GM10266 (cell line): ENCODE results near the gene BCAR3.

Experiments
- DNase-seq: peaks from one replicate; pipeline ENCODE4 v3.0.0; 2012; ENCODE audit errors: extremely low spot score
- TF ChIP-seq, protein P1 (sequence below): IDR thresholded peaks from 2 replicates; pipeline ENCODE4 v1.5.1; 2012; ENCODE audit warnings: mild to moderate bottlenecking, low read depth; ENCODE audit not compliant: control insufficient read depth, insufficient read depth; ENCODE audit errors: missing control alignments

The BCAR3 gene

DNA sequence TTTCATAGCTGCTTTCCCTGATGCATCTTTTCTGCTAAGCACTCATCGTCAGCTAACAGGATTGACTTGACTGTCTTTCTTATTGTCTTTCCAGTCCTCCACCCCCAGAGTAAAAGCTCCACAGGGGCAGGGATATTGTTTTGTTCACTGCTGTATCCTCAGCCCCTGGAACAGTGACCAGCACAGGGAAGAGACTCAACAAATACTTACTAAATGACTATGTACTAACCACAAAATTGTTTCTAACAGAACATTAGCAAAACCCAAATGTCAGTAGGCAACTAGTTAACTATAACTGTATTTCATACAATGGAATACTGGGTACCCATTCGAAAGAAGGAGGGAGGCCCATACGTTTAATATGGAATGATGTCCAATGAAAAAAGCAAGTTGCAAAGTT is 53.0 kb downstream of the BCAR3 start:
- DNase-seq, result no peak
- TF ChIP-seq, protein P1, sequence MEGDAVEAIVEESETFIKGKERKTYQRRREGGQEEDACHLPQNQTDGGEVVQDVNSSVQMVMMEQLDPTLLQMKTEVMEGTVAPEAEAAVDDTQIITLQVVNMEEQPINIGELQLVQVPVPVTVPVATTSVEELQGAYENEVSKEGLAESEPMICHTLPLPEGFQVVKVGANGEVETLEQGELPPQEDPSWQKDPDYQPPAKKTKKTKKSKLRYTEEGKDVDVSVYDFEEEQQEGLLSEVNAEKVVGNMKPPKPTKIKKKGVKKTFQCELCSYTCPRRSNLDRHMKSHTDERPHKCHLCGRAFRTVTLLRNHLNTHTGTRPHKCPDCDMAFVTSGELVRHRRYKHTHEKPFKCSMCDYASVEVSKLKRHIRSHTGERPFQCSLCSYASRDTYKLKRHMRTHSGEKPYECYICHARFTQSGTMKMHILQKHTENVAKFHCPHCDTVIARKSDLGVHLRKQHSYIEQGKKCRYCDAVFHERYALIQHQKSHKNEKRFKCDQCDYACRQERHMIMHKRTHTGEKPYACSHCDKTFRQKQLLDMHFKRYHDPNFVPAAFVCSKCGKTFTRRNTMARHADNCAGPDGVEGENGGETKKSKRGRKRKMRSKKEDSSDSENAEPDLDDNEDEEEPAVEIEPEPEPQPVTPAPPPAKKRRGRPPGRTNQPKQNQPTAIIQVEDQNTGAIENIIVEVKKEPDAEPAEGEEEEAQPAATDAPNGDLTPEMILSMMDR, result no peak

DNA sequence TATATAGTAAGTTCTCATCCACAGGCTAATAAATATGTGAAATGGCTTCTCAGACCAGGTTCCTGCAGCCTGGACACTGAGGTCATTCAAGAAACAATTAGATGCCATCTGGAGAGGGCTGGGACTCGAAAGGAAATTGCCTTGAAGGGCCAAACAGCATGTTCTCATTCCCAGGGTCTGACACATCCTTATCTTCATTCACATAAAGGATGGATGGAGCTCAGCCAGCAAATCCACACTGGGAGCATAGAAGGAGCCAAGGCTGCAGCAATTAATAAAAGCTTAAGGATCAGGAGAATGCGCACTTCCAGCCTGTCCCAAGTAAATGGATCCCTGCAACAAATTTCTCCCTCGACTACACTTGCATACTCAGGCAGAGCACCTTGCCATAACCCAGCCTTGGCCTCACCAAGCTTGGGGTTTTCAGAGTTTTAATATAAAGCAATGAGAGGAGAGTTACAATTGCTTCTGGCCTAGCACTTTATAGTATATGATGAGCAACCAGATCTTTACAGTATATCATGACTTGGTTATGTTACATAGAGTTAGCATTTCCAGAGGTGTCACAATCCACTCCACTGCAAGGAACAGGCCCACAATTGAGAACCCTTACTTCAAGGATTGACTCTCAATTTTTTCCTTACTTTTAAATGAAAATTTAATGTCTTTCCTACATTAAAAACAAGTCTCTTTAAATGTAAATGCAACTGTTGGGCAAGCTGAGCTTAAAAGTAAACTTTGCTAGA is 55.9 kb downstream of the BCAR3 start:
- no peak for DNase-seq
- TF ChIP-seq, protein P1, result no peak

DNA sequence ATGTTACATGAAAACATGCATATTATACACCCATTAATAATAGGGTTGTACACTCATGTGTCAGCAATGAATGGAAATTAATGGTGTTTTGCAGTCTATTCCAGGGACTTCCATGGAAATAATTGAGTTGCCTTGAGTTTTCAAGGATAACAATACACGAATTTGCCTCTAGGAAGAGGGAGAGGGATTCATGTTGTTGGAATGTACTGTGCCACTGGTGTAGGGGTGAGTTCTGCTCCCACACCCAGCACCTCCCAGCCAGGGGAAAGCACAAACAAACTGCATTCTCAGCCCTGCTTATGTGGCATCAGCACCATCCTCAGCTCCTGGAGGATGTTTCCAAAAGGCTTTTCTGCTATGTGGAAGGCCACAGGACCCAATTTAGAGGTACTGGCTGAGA is 57.8 kb downstream of the BCAR3 start:
- TF ChIP-seq, protein P1, result no peak
- DNase-seq, result no peak

DNA sequence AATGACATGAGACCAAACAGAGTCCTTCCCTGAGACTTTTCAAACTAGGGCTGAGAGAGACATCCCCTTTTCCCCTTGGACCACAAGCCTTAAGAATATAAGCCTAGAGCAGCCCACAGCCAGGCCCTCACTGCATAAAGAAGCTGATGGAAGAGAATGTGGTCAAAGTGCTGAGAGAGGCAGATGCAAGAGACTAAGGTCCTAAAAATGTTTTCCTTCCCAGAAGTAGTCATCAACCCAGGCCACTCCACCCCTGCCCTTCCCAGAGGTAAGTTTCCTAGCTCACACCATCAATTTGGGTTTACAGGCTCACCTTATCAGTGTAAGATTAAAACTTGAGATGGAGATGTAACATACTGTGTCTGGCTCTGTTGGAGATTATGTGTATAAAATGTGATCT is 58.2 kb downstream of the BCAR3 start:
- TF ChIP-seq, protein P1, result no peak

DNA sequence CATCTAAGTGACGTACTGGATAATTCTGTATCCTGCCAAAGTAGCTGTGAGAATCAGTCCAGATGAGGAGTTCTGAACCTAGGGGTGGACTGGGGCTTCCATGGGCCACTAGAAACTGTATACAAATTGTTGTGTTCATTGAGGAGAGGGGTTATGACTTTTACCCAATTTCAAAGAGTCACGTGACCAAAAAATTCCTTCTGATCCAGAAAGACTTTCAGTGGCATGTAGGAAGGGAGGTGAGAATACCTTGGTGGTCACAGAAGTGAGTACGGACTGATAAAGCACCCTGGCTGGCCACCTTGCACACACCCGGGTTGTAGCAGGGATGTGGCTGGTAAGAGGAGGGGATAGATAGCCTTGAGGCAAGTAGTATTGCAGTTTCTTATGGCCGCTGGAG is 60.4 kb downstream of the BCAR3 start:
- no peak for DNase-seq
- TF ChIP-seq, protein P1, result no peak

More for the DNA sequence above, 58.2 kb downstream of the BCAR3 start:
- DNase-seq, result no peak

DNA sequence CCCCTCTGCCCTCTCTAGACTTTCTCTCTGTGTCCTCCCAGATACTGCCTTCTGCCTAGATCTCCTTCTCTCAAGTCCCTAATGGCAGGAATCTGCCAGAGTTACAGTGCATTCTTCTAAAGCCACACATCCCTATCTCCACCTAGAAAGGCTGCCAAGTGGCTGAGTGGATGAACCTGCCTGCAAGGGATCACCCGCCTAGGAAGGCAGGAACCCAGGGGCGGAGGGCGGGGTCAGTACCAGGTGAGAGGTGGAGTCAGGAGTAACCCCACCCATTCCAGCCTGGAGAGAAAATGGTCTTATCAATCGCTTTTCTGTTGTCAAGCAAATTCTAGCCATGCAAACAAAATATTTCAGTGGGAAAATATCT is 60.8 kb downstream of the BCAR3 start:
- no peak for DNase-seq

More for the DNA sequence above, 60.8 kb downstream of the BCAR3 start:
- TF ChIP-seq, protein P1, result no peak
